SK-N-MC (cell line): ENCODE results near the gene IL20RA.
A peak's percentile ranks its signal among the peaks of the same experiment; 100 is the strongest.

Source experiments
- DNase-seq: peaks from one replicate; pipeline ENCODE4 v3.0.0-alpha.2; 2011; ENCODE audit warnings: low read depth, low spot score
- H3K27ac ChIP-seq: fragments of 200-600 bp; sonication (generic); 2 replicates; pipeline ENCODE4 v1.5.1; 2016; ENCODE audit warnings: mixed run types
- H3K36me3 ChIP-seq: fragments of 200-600 bp; sonication (generic); 2 replicates; pipeline ENCODE4 v1.6.1; 2017; ENCODE audit warnings: antibody characterized with exemption, low read length, mixed read lengths; ENCODE audit not compliant: insufficient read depth
- H3K4me3 ChIP-seq: fragments of 200-600 bp; sonication (generic); 2 replicates; pipeline ENCODE4 v1.5.1; 2016
- H3K9ac ChIP-seq: fragments of 200-600 bp; sonication (generic); 2 replicates; pipeline ENCODE4 v1.8.0; 2017; ENCODE audit warnings: mixed run types, mixed read lengths; ENCODE audit not compliant: insufficient read length
- H3K9me3 ChIP-seq: fragments of 200-600 bp; sonication (generic); 2 replicates; pipeline ENCODE4 v1.6.1; 2017; ENCODE audit warnings: low read depth, mild to moderate bottlenecking, antibody characterized with exemption, low read length, moderate library complexity, mixed read lengths
- EZH2 ChIP-seq: fragments of 200-600 bp; sonication (generic); IDR thresholded peaks from one replicate; pipeline ENCODE4 v1.6.1; 2017; ENCODE audit warnings: antibody characterized with exemption
- FOXP2 ChIP-seq: optimal IDR thresholded peaks from 2 replicates; pipeline ENCODE3; 2011; ENCODE audit warnings: mild to moderate bottlenecking, moderate library complexity; ENCODE audit not compliant: insufficient read depth; ENCODE audit errors: extremely low read length, control extremely low read depth
- POLR2AphosphoS5 ChIP-seq: IDR thresholded peaks from 2 replicates; pipeline ENCODE4 v1.6.1; 2012; ENCODE audit warnings: mild to moderate bottlenecking, low read depth, low read length, borderline replicate concordance

IL20RA gene

DNA sequence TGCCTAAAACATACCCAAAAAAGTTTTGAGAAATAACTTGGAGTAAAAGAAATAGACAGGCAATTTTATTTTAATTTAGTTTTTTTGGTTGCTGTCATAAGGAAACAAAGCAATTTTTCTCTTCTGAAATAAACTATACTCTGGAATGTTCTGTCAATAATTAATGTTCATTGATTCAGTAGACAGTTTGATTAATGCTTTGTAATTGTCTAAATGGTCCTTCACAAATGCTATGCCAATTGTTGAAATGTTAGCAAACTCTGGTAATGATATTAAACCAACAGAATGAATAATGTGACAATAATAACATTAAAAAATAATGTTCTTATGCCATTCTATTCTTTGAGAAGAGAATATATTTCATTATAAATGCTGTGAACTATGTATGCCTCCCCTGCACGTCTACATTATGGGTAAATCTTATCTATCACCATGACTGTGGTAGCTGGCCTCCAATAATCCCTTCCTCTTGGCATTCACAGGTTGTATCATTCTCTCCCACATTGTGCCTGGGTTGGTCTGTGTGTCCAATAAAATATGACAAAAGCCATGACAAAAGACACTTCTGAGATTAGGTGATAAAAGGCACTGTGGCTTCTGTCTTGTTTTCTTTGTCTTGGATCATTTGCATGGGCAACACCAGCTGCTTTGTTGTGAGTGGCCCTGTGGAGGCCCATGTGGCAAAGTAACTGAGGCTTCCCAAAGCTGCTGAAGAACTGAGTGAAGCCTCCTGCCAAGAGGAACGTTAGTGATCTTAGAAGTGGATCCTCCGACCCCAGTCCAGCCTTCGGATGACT, 25.1 kb downstream of the IL20RA start:
- Histone ChIP-seq H3K4me3 (no peak overlapping the region), H3K27ac (no peak overlapping the region), H3K9ac (no peak overlapping the region), H3K36me3 (no peaks in the 10 kb centered on the region), H3K9me3 (no peaks in the 10 kb centered on the region)
- no peak for DNase-seq
- TF ChIP-seq POLR2AphosphoS5 = no peak
- TF ChIP-seq EZH2 = no peak
- no peak for TF ChIP-seq FOXP2

GRCh38 chr6:137017081-137017480, 27.7 kb downstream of the IL20RA start:
- Histone ChIP-seq H3K27ac (no peak overlapping the region), H3K4me3 (no peak overlapping the region)
- no peak for TF ChIP-seq EZH2
- no peak for TF ChIP-seq POLR2AphosphoS5
- no peak for TF ChIP-seq FOXP2

GRCh38 chr6:137016356-137016755, 28.4 kb downstream of the IL20RA start:
- Histone ChIP-seq H3K9me3 (no peaks in the 10 kb centered on the region), H3K9ac (no peak overlapping the region), H3K27ac (no peak overlapping the region), H3K4me3 (no peak overlapping the region), H3K36me3 (no peaks in the 10 kb centered on the region)
- no peak for TF ChIP-seq FOXP2
- no peak for TF ChIP-seq EZH2
- no peak for TF ChIP-seq POLR2AphosphoS5
- DNase-seq = no peak

More at GRCh38 chr6:137017081-137017480, 27.7 kb downstream of the IL20RA start:
- no peak overlapping the region for H3K9ac ChIP-seq
- no peak for DNase-seq
- no peaks in the 10 kb centered on the region for H3K36me3 ChIP-seq
- H3K9me3 ChIP-seq = no peaks in the 10 kb centered on the region

- H3K4me3 ChIP-seq = no peak overlapping the region
- H3K36me3 ChIP-seq = no peaks in the 10 kb centered on the region
- no peaks in the 10 kb centered on the region for H3K9me3 ChIP-seq
- TF ChIP-seq POLR2AphosphoS5 (no peak), EZH2 (no peak), FOXP2 (no peak)
- no peak overlapping the region for H3K9ac ChIP-seq
- DNase-seq = no peak
- H3K27ac ChIP-seq = no peak overlapping the region
These were observed 28.8 kb downstream of the IL20RA start for GRCh38 chr6:137015943-137016342.

DNA sequence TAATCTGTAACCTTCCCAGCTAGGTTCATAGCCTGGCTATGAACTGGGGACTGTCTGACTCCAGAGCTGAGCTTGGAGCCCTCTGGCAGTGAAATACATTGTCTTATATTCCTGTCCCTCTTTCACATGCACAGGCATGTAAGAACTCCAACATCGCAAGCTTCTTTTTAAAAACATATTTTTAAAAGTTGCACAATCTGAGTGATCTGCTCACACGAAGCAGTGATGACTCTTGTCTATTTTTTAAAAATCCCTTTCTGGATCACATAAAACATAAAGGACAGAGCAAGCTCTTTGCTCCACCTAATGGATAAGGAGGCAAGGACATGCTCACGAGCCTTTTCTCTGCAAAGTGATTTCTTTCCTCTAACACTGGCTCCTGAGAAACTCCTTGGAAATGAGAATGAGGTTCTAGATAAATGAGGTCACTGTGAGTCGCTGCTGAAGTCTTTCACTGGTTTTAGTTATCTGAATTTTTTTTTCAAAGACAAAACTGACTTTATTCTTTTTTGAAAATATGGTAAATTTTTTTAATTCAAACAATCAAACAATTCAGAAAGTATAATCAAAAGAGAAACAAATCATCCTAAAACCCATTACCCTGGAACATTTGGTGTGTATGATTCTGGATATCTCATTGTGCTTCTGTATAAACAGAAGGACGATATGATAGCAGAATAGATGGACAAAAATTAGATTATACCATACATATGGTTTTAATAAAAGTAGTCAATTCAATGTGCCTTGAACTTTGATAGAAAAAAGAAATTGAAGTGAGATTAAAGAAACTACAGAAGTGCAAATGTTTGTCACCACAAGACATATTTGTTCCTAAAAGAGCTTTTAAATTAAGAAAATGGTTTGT, 30.8 kb downstream of the IL20RA start:
- Histone ChIP-seq H3K9ac (no peak overlapping the region), H3K27ac (no peak overlapping the region), H3K36me3 (no peaks in the 10 kb centered on the region), H3K9me3 (no peaks in the 10 kb centered on the region), H3K4me3 (0 out of 2 replicates have a peak overlapping the region, but pooled peaks have one; percentile 13)
- DNase-seq = peak; percentile 18
- TF ChIP-seq FOXP2 (no peak), POLR2AphosphoS5 (no peak), EZH2 (no peak)

- no peak overlapping the region for H3K9ac ChIP-seq
- no peaks in the 10 kb centered on the region for H3K9me3 ChIP-seq
- TF ChIP-seq EZH2 (no peak), POLR2AphosphoS5 (no peak), FOXP2 (no peak)
- no peak for DNase-seq
- no peaks in the 10 kb centered on the region for H3K36me3 ChIP-seq
- no peak overlapping the region for H3K27ac ChIP-seq
- no peak overlapping the region for H3K4me3 ChIP-seq
These were observed 31.7 kb downstream of the IL20RA start for GRCh38 chr6:137013031-137013430.

DNA sequence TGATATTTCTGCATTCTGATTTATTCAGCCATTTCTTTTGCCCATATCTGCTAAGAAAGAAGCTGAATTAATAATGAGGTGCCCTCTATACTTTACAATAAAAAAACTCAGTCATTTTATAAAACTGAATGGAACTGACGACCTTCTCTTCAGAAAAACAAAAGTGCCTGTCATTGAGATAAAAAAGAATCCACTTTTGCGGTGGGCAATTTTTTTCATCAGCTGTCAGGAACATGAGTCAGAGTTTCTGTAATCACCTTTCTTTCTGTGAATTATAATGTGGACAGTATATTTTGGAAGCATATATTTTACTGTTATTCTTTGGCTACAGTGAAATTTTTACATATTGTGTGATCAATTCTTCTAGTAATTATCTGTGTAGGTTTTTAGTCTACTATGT, 33.4 kb downstream of the IL20RA start:
- no peak for DNase-seq

DNA sequence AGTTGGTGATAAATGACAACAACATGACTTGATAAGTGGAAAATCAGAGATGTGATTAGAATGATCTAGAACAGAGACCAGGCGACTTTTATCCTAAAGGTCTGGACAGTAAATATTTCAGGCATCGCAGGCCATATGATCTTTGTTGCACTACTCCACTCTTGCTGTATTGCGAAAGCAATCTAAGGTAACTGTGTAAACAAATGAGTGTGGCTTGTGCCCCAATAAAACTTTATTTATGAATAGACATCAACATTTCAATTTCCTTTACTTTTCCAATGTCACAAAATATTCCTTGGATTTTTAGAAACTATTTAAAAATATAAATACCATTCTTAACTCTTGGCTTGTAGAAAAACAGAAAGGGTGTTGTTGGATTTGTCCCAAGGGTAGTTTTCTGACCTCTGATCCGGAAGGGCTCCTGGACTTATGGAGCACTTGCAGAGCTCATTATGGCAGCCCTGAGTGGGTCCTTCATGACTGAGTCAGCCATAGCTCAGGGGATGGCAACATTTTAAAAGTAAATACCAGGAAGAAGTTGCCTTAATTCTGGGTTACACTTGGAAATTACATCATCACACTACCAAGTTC, 34.5 kb downstream of the IL20RA start:
- no peak overlapping the region for H3K27ac ChIP-seq
- DNase-seq = no peak
- no peaks in the 10 kb centered on the region for H3K36me3 ChIP-seq
- H3K4me3 ChIP-seq = no peak overlapping the region
- no peak overlapping the region for H3K9ac ChIP-seq
- H3K9me3 ChIP-seq = no peaks in the 10 kb centered on the region
- TF ChIP-seq EZH2 (no peak), FOXP2 (no peak), POLR2AphosphoS5 (no peak)

More for the DNA sequence above, 33.4 kb downstream of the IL20RA start:
- H3K27ac ChIP-seq = no peak overlapping the region
- TF ChIP-seq POLR2AphosphoS5 = no peak
- no peak for TF ChIP-seq FOXP2
- TF ChIP-seq EZH2 = no peak
- no peak overlapping the region for H3K9ac ChIP-seq
- H3K4me3 ChIP-seq = no peak overlapping the region
- H3K36me3 ChIP-seq = no peaks in the 10 kb centered on the region
- H3K9me3 ChIP-seq = no peaks in the 10 kb centered on the region
